ENCODE measurements around the gene POLR3F. TPM values are rescaled to one million over a fixed set of nuclear protein-coding genes. Genes with fewer than 3 reads are reported as not detected.

The POLR3F gene, protein sequence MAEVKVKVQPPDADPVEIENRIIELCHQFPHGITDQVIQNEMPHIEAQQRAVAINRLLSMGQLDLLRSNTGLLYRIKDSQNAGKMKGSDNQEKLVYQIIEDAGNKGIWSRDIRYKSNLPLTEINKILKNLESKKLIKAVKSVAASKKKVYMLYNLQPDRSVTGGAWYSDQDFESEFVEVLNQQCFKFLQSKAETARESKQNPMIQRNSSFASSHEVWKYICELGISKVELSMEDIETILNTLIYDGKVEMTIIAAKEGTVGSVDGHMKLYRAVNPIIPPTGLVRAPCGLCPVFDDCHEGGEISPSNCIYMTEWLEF
- 10 to 100 TPM; 11.0 to 11.3 TPM for total RNA-seq

DNA sequence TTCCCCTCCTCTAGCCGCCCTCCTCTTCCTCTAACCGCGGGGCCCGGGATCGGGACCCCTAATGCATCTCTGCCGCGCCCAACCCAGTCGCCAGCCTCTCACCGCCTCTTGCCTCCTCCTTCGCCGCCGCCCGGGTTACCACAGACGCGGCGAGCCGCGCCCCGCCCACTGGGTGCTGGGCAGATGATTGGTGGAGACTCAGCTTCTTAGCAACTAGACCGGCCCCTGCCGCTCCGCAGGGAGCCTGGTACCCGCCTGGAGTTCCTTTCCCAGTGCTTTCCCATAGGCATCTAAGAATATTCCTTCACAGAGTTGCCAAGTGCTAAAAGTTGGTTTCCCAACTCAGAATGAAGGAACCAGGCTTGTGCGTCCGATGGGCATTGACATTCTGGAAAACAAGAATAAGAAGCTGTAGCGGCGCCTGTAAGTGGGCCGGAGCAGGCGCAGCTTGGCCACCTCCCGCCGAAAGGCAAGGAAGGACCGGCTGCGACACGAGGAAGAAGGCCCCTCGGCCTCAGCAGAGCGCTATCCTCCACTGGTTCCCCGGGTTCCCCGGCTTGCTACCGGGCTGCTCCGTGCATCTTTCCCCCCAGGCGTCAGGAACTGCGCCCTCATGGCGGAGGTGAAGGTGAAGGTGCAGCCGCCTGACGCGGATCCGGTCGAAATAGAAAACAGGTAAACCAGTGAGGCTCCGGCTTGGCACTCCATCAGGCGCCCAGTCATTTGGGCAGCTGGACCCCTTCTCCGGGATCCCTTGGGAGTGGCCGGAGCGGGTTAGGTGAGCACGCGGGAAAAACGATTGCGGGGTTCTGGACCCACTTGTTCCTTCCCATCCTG, at the start of gene POLR3F, which contains the start of gene DZANK1:
POLR3F (plus strand) TSS at position 497 of the 837 bp plus-strand sequence; CDS start at position 614, 117 bp downstream.
DZANK1 (minus strand) TSS at position 137 of the 837 bp plus-strand sequence. CDS start 1,672 bp downstream, outside the sequence.
- POLR2A ChIA-PET, result interaction anchor here (0.7 to 2.5 kb wide), 8 partner anchors 9 to 964 kb away, joined by 3 to 21 read pairs (median 4); partner anchors contain the start of genes KAT14, PET117, RBBP9 and SEC23B
- H3K4me3 Mint-ChIP-seq, result peak within 1 kb of the TSS; percentile 95
- DNase-seq, result peak; percentile 96
- CTCF ChIA-PET, result interaction anchor here (0.5 to 2.0 kb wide), 5 partner anchors 10 to 43 kb away, joined by 3 to 9 read pairs (median 3); partner anchors contain the start of genes RBBP9 and SEC23B
- peaks cover 23% of the 10 kb centered on the region for H3K4me1 Mint-ChIP-seq (ENCODE audit: low read depth)
- H3K9me3 Mint-ChIP-seq, result no peaks in the 10 kb centered on the region
- H3K36me3 Mint-ChIP-seq, result peaks cover 4% of the 10 kb centered on the region
- no peaks in the 10 kb centered on the region for H3K27me3 Mint-ChIP-seq
- peak within 1 kb of the TSS; percentile 87 for H3K27ac Mint-ChIP-seq
- intact Hi-C loops (cut with micrococcal nuclease), result loop anchor here (1.0 to 10.0 kb wide), 8 partner anchors 30 to 1892 kb away; partner anchors contain the start of genes DTD1, KAT14, KIF16B and MGME1

- no peak for DNase-seq
- H3K4me1 Mint-ChIP-seq (ENCODE audit: low read depth), result no peaks in the 10 kb centered on the region
- no peak overlapping the region for H3K4me3 Mint-ChIP-seq
Measured at GRCh38 chr20:18421608-18422007, 45.6 kb upstream of the POLR3F start.

DNA sequence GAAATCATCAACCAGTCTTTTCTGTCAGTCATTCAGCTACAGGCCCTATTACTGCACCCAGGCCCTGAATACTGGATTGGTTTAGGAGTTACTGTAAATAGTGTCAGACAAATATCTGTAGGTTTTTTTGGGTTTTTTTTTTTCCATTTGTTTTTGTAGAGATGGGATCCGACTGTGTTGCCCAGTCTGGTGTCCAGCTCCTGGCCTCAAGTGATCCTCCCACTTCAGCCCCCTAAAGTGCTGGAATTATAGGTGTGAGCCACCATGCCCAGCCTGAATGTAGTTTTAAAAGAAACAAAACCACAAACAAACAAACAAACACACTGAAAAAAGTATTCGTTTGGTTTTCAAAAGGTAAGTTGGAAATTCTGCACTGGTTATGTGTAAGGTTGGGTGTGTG, 40.0 kb upstream of the POLR3F start:
- no peaks in the 10 kb centered on the region for H3K9me3 Mint-ChIP-seq
- intact Hi-C loops (cut with micrococcal nuclease), result no loop called here
- POLR2A ChIA-PET, result no interaction called here
- no peak overlapping the region for H3K27ac Mint-ChIP-seq
- H3K36me3 Mint-ChIP-seq, result no peaks in the 10 kb centered on the region
- DNase-seq, result no peak
- H3K4me3 Mint-ChIP-seq, result no peak overlapping the region
- CTCF ChIA-PET, result no interaction called here
- no peaks in the 10 kb centered on the region for H3K4me1 Mint-ChIP-seq (ENCODE audit: low read depth)
- H3K27me3 Mint-ChIP-seq, result no peaks in the 10 kb centered on the region

More at GRCh38 chr20:18421608-18422007, 45.6 kb upstream of the POLR3F start:
- H3K27ac Mint-ChIP-seq, result no peak overlapping the region
- ChIA-PET POLR2A (no interaction called here), CTCF (no interaction called here)
- intact Hi-C loops (cut with micrococcal nuclease), result no loop called here
- no peaks in the 10 kb centered on the region for H3K27me3 Mint-ChIP-seq
- H3K9me3 Mint-ChIP-seq, result no peaks in the 10 kb centered on the region
- peaks cover 2% of the 10 kb centered on the region for H3K36me3 Mint-ChIP-seq

GRCh38 chr20:18428490-18429173, 38.6 kb upstream of the POLR3F start:
- H3K4me3 Mint-ChIP-seq, result no peak overlapping the region
- ChIA-PET POLR2A (interaction anchor here (0.7 kb wide), 1 partner anchor 31 kb away, joined by 5 read pairs; no protein-coding TSS in a partner anchor), CTCF (no interaction called here)
- no peaks in the 10 kb centered on the region for H3K27me3 Mint-ChIP-seq
- intact Hi-C loops (cut with micrococcal nuclease), result no loop called here
- H3K27ac Mint-ChIP-seq, result no peak overlapping the region
- no peaks in the 10 kb centered on the region for H3K4me1 Mint-ChIP-seq (ENCODE audit: low read depth)
- DNase-seq, result no peak
- H3K9me3 Mint-ChIP-seq, result no peaks in the 10 kb centered on the region
- H3K36me3 Mint-ChIP-seq, result no peaks in the 10 kb centered on the region

DNA sequence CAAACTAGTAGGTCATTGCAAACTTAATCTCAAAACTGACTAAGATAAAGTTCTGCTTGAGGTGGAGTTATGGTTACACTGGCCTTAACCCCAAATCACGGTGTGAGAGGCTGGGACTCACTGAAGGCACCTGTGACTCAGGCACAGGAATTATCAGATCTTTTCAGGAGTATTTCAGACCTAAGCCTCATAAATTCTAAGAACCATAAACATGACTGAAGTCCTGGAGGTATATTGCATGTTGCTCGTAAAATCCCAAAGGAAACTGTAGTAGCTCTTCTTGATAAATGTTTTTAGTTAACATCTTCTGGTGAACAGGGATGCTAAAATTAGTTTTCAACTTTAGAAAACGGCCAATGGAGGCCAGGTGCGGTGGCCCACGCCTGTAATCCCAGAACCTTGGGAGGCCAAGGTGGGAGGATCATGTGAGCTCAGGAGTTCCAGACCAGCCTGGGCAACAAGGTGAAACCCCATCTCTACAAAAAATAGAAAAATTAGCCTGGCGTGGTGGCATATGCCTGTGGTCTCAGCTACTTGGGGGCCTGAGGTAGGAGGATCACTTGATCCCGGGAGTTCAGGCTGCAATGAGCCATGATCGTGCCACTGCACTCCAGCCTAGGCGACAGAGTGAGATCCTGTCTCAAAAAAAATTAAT, 36.9 kb upstream of the POLR3F start:
- intact Hi-C loops (cut with micrococcal nuclease), result no loop called here
- Mint-ChIP-seq H3K27me3 (no peaks in the 10 kb centered on the region), H3K4me3 (no peak overlapping the region), H3K36me3 (no peaks in the 10 kb centered on the region), H3K27ac (no peak overlapping the region), H3K9me3 (no peaks in the 10 kb centered on the region), H3K4me1 (ENCODE audit: low read depth) (no peaks in the 10 kb centered on the region)
- ChIA-PET POLR2A (no interaction called here), CTCF (no interaction called here)
- no peak for DNase-seq

- DNase-seq, result no peak
- Mint-ChIP-seq H3K4me1 (ENCODE audit: low read depth) (no peaks in the 10 kb centered on the region), H3K27me3 (no peaks in the 10 kb centered on the region), H3K4me3 (no peak overlapping the region), H3K36me3 (no peaks in the 10 kb centered on the region), H3K9me3 (no peaks in the 10 kb centered on the region), H3K27ac (no peak overlapping the region)
- CTCF ChIA-PET, result no interaction called here
- intact Hi-C loops (cut with micrococcal nuclease), result no loop called here
- POLR2A ChIA-PET, result no interaction called here
Measured at GRCh38 chr20:18431206-18431605, 36.0 kb upstream of the POLR3F start.

GRCh38 chr20:18436847-18437246, 30.3 kb upstream of the POLR3F start:
- ChIA-PET CTCF (no interaction called here), POLR2A (no interaction called here)
- H3K9me3 Mint-ChIP-seq, result no peaks in the 10 kb centered on the region
- intact Hi-C loops (cut with micrococcal nuclease), result no loop called here
- no peaks in the 10 kb centered on the region for H3K36me3 Mint-ChIP-seq
- no peak overlapping the region for H3K27ac Mint-ChIP-seq
- no peak overlapping the region for H3K4me3 Mint-ChIP-seq
- no peaks in the 10 kb centered on the region for H3K4me1 Mint-ChIP-seq (ENCODE audit: low read depth)
- DNase-seq, result no peak
- no peaks in the 10 kb centered on the region for H3K27me3 Mint-ChIP-seq

DNA sequence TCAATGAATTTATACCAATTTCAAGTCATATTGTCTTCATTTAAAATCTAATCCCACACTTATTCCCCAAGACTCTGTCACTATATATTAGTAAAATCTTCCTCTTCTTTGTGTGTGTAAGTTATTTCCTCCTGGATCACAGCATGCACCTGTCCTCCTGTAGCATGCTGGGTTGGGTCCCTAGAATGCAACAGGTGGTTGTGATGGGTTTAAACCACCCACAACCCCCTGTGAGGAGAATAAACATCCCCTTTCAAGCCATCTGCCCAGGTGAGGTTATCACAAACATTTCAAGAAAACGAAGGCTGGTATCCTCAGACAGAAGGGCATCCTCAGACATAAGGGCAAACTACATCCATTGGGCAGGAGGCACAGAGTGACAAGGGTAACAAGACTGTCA, 26.8 kb upstream of the POLR3F start:
- intact Hi-C loops (cut with micrococcal nuclease), result no loop called here
- ChIA-PET CTCF (no interaction called here), POLR2A (no interaction called here)

GRCh38 chr20:18443886-18444285, 23.3 kb upstream of the POLR3F start:
- Mint-ChIP-seq H3K9me3 (no peaks in the 10 kb centered on the region), H3K27me3 (no peaks in the 10 kb centered on the region), H3K27ac (no peak overlapping the region), H3K36me3 (peaks cover 4% of the 10 kb centered on the region), H3K4me1 (ENCODE audit: low read depth) (no peaks in the 10 kb centered on the region), H3K4me3 (no peak overlapping the region)
- CTCF ChIA-PET, result no interaction called here
- DNase-seq, result no peak
- POLR2A ChIA-PET, result no interaction called here
- intact Hi-C loops (cut with micrococcal nuclease), result no loop called here

More for the DNA sequence above, 26.8 kb upstream of the POLR3F start:
- no peaks in the 10 kb centered on the region for H3K36me3 Mint-ChIP-seq
- H3K4me3 Mint-ChIP-seq, result no peak overlapping the region
- no peak for DNase-seq
- H3K27ac Mint-ChIP-seq, result no peak overlapping the region
- no peaks in the 10 kb centered on the region for H3K4me1 Mint-ChIP-seq (ENCODE audit: low read depth)
- H3K27me3 Mint-ChIP-seq, result no peaks in the 10 kb centered on the region
- H3K9me3 Mint-ChIP-seq, result no peaks in the 10 kb centered on the region

DNA sequence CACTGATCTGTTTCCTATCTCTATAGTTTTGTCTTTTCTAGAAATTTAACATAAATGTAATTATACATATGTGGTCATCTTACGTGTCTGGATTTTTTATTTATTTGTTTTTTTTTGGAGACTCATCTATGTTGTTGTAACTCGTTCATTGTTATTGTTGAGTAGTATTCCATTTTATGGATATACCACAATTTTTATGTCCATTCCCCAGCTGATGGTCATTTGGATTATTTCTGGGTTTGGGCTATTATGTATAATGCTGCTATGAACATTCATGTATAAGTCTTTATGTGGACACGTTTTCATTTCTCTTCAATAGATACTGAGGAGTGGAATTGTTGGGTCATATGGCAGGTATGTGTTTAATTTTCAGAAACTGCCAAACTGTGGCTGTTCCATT, 10.6 kb upstream of the POLR3F start:
- no peaks in the 10 kb centered on the region for H3K9me3 Mint-ChIP-seq
- ChIA-PET POLR2A (interaction anchor here (1.7 kb wide), 1 partner anchor 10 kb away, joined by 3 read pairs; the partner anchor contains the start of genes DZANK1 and POLR3F), CTCF (no interaction called here)
- H3K27ac Mint-ChIP-seq, result no peak overlapping the region
- H3K36me3 Mint-ChIP-seq, result no peaks in the 10 kb centered on the region
- intact Hi-C loops (cut with micrococcal nuclease), result no loop called here
- DNase-seq, result no peak
- H3K27me3 Mint-ChIP-seq, result no peaks in the 10 kb centered on the region
- H3K4me3 Mint-ChIP-seq, result no peak overlapping the region
- H3K4me1 Mint-ChIP-seq (ENCODE audit: low read depth), result no peaks in the 10 kb centered on the region

- H3K4me1 Mint-ChIP-seq (ENCODE audit: low read depth), result peaks cover 23% of the 10 kb centered on the region
- ChIA-PET POLR2A (interaction anchor here (2.5 kb wide), 1 partner anchor 31 kb away, joined by 14 read pairs; the partner anchor contains the start of gene RBBP9), CTCF (interaction anchor here (2.0 kb wide), 1 partner anchor 31 kb away, joined by 9 read pairs; the partner anchor contains the start of gene RBBP9)
Measured at GRCh38 chr20:18465536-18466200, 1.5 kb upstream of the POLR3F start.

More at GRCh38 chr20:18465536-18466200, 1.5 kb upstream of the POLR3F start:
- Mint-ChIP-seq H3K4me3 (peak overlapping the region; percentile 49), H3K36me3 (peaks cover 4% of the 10 kb centered on the region), H3K27ac (no peak overlapping the region), H3K27me3 (no peaks in the 10 kb centered on the region), H3K9me3 (no peaks in the 10 kb centered on the region)
- no peak for DNase-seq
- intact Hi-C loops (cut with micrococcal nuclease), result loop anchor here (2.0 to 10.0 kb wide), 3 partner anchors 328 to 1891 kb away; partner anchors contain the start of genes KAT14, KIF16B, MGME1 and PET117

Measured in activated CD4-positive, alpha-beta memory T cell treated with anti-CD3 and anti-CD28 coated beads for 36 hours (primary cell).